Nephron (organoid): Measurements from ENCODE around the gene HMX2.

ENCODE experiments used
- H3K27ac Mint-ChIP-seq, 3 experiments: 2 replicates each; pipeline ENCODE4 v1.8.0; 2020; ENCODE audit warnings: mixed read lengths in 3 of 3, mild to moderate bottlenecking in 2 of 3, moderate library complexity in 1 of 3
- H3K27me3 Mint-ChIP-seq: 2 replicates; pipeline ENCODE4 v1.8.0; 2021; ENCODE audit warnings: low read depth, mild to moderate bottlenecking, moderate library complexity, mixed read lengths
- H3K36me3 Mint-ChIP-seq: 2 replicates; pipeline ENCODE4 v1.8.0; 2020; ENCODE audit warnings: low read depth, mixed read lengths
- H3K4me1 Mint-ChIP-seq: 2 replicates; pipeline ENCODE4 v1.8.0; 2020; ENCODE audit warnings: mixed read lengths
- H3K4me3 Mint-ChIP-seq, 3 experiments: 2 replicates each; pipeline ENCODE4 v1.8.0; 2020; ENCODE audit warnings: mild to moderate bottlenecking in 3 of 3, mixed read lengths in 3 of 3, moderate library complexity in 2 of 3
- H3K9me3 Mint-ChIP-seq: 2 replicates; pipeline ENCODE4 v1.8.0; 2020; ENCODE audit warnings: mixed read lengths
- CTCF ChIP-seq, 3 experiments: fragments of 200-600 bp; sonication (generic); IDR thresholded peaks; one replicate each; pipeline ENCODE4 v1.5.0; 2021; ENCODE audit warnings: antibody characterized with exemption in 3 of 3; ENCODE audit not compliant: unreplicated experiment in 3 of 3

HMX2 gene

GRCh38 chr10:123187781-123188180 is 39.8 kb downstream of the HMX2 start:
- no peak for TF ChIP-seq CTCF (IDR thresholded peaks at IDR 0.05; ENCODE audit: unreplicated experiment in 3 of 3)
- H3K4me1 Mint-ChIP-seq, result no peaks in the 10 kb centered on the region
- no peak overlapping the region for H3K4me3 Mint-ChIP-seq
- no peaks in the 10 kb centered on the region for H3K27me3 Mint-ChIP-seq
- H3K36me3 Mint-ChIP-seq, result peaks cover 41% of the 10 kb centered on the region
- no peak overlapping the region for H3K27ac Mint-ChIP-seq
- H3K9me3 Mint-ChIP-seq, result peaks cover 26% of the 10 kb centered on the region

- H3K4me1 Mint-ChIP-seq, result no peaks in the 10 kb centered on the region
- no peak for TF ChIP-seq CTCF (IDR thresholded peaks at IDR 0.05; ENCODE audit: unreplicated experiment in 3 of 3)
- no peaks in the 10 kb centered on the region for H3K27me3 Mint-ChIP-seq
These were observed 44.0 kb downstream of the HMX2 start for GRCh38 chr10:123191886-123192285.

GRCh38 chr10:123194056-123194455 is 46.1 kb downstream of the HMX2 start:
- Mint-ChIP-seq H3K27ac (no peak overlapping the region), H3K4me3 (no peak overlapping the region), H3K36me3 (no peaks in the 10 kb centered on the region), H3K4me1 (no peaks in the 10 kb centered on the region), H3K27me3 (no peaks in the 10 kb centered on the region), H3K9me3 (no peaks in the 10 kb centered on the region)
- no peak for TF ChIP-seq CTCF (IDR thresholded peaks at IDR 0.05; ENCODE audit: unreplicated experiment in 3 of 3)

More at GRCh38 chr10:123191886-123192285, 44.0 kb downstream of the HMX2 start:
- Mint-ChIP-seq H3K4me3 (no peak overlapping the region), H3K9me3 (no peaks in the 10 kb centered on the region), H3K27ac (no peak overlapping the region), H3K36me3 (peaks cover 6% of the 10 kb centered on the region)
